Astrocyte (in vitro differentiated cells and primary cell): ENCODE data around the gene SMAD4. TPM values are rescaled to one million over a fixed set of nuclear protein-coding genes. Genes with fewer than 3 reads are reported as not detected.
"Not testable (repeated sequence)": the region's sequence is repeated elsewhere in the genome, so short reads cannot be mapped to it uniquely, and the experiment has no call there.

ENCODE experiments used
- DNase-seq: peaks from one replicate; pipeline ENCODE4 v3.0.0-alpha.2; 2010; ENCODE audit warnings: low read depth
- FAIRE-seq: peaks from 2 replicates; lab custom pipeline; 2011; peaks lifted over from hg19 to GRCh38; lab: Jason Lieb, UNC
- H2AFZ ChIP-seq: 2 replicates; pipeline ENCODE4 v1.6.0; 2012; ENCODE audit warnings: low read depth, low read length, inconsistent platforms
- H3K27ac ChIP-seq: 2 replicates; pipeline ENCODE4 v1.5.1; 2011; ENCODE audit warnings: low read depth, low read length, inconsistent platforms
- H3K27me3 ChIP-seq: 2 replicates; pipeline ENCODE4 v1.6.0; 2011; ENCODE audit warnings: low read length, inconsistent platforms; ENCODE audit not compliant: insufficient read depth
- H3K36me3 ChIP-seq: 2 replicates; pipeline ENCODE4 v1.5.1; 2011; ENCODE audit warnings: low read length, inconsistent platforms; ENCODE audit not compliant: insufficient read depth
- H3K4me1 ChIP-seq: 2 replicates; pipeline ENCODE4 v1.5.1; 2011; ENCODE audit warnings: low read length, inconsistent platforms; ENCODE audit not compliant: insufficient read depth
- H3K4me2 ChIP-seq: 2 replicates; pipeline ENCODE4 v1.6.0; 2012; ENCODE audit warnings: low read length, inconsistent platforms
- H3K4me3 ChIP-seq: 2 replicates; pipeline ENCODE4 v1.5.1; 2011; ENCODE audit warnings: low read depth, mild to moderate bottlenecking, low read length, inconsistent platforms; ENCODE audit not compliant: insufficient read depth
- H3K79me2 ChIP-seq: 2 replicates; pipeline ENCODE4 v1.6.0; 2012; ENCODE audit warnings: mild to moderate bottlenecking, low read length, inconsistent platforms; ENCODE audit not compliant: insufficient read depth
- H3K9ac ChIP-seq: 2 replicates; pipeline ENCODE4 v1.6.0; 2012; ENCODE audit warnings: mild to moderate bottlenecking, low read length, inconsistent platforms
- H3K9me3 ChIP-seq: 2 replicates; pipeline ENCODE4 v1.5.1; 2012; ENCODE audit warnings: low read depth, mild to moderate bottlenecking, low read length, inconsistent platforms; ENCODE audit not compliant: insufficient read depth
- H4K20me1 ChIP-seq: 2 replicates; pipeline ENCODE4 v1.6.0; 2012; ENCODE audit warnings: low read length, inconsistent platforms; ENCODE audit not compliant: insufficient read depth
- H3K27ac Mint-ChIP-seq: one replicate; pipeline ENCODE4 v1.8.0; 2021; ENCODE audit warnings: mild to moderate bottlenecking, mixed read lengths; ENCODE audit not compliant: unreplicated experiment
- H3K27me3 Mint-ChIP-seq: one replicate; pipeline ENCODE4 v1.8.0; 2021; ENCODE audit warnings: low read depth, mixed read lengths; ENCODE audit not compliant: unreplicated experiment
- H3K36me3 Mint-ChIP-seq: one replicate; pipeline ENCODE4 v1.8.0; 2021; ENCODE audit warnings: low read depth, mixed read lengths; ENCODE audit not compliant: unreplicated experiment
- H3K4me1 Mint-ChIP-seq: one replicate; pipeline ENCODE4 v1.8.0; 2021; ENCODE audit warnings: low read depth, mixed read lengths; ENCODE audit not compliant: unreplicated experiment
- H3K4me3 Mint-ChIP-seq: one replicate; pipeline ENCODE4 v1.8.0; 2021; ENCODE audit warnings: mild to moderate bottlenecking, moderate library complexity, mixed read lengths; ENCODE audit not compliant: unreplicated experiment
- H3K9me3 Mint-ChIP-seq: one replicate; pipeline ENCODE4 v1.8.0; 2021; ENCODE audit warnings: mild to moderate bottlenecking, mixed read lengths; ENCODE audit not compliant: unreplicated experiment
- CTCF ChIP-seq: IDR thresholded peaks from 2 replicates; pipeline ENCODE4 v1.5.1; 2011; ENCODE audit warnings: low read depth, mild to moderate bottlenecking, inconsistent platforms, low read length, moderate library complexity; ENCODE audit not compliant: insufficient read depth
- EZH2 ChIP-seq: IDR thresholded peaks from 2 replicates; pipeline ENCODE4 v1.6.1; 2012; ENCODE audit warnings: mild to moderate bottlenecking, low read length, inconsistent platforms; ENCODE audit not compliant: insufficient read depth
- total RNA-seq: library from RNA; stranded (reverse); gene quantifications from 2 replicates; pipeline ENCODE4 v1.2.1, GENCODE V29; 2021

Gene SMAD4
- total RNA-seq, 1 donor from 2014 or later = 87.7 TPM

GRCh38 chr18:50994031-50994430 lies 36.0 kb upstream of the SMAD4 start:
- no peak for DNase-seq
- no peak for FAIRE-seq
- Histone ChIP-seq H3K4me3 (no peak overlapping the region), H3K27ac (no peak overlapping the region), H3K9me3 (no peaks in the 10 kb centered on the region), H3K9ac (no peak overlapping the region), H3K4me2 (no peak overlapping the region), H3K27me3 (no peaks in the 10 kb centered on the region), H3K79me2 (no peaks in the 10 kb centered on the region), H4K20me1 (no peaks in the 10 kb centered on the region), H2AFZ (no peak overlapping the region), H3K4me1 (no peaks in the 10 kb centered on the region), H3K36me3 (no peaks in the 10 kb centered on the region)
- Mint-ChIP-seq H3K4me1 (peaks cover 7% of the 10 kb centered on the region), H3K9me3 (peaks cover 2% of the 10 kb centered on the region), H3K27ac (no peak overlapping the region), H3K36me3 (no peaks in the 10 kb centered on the region), H3K27me3 (no peaks in the 10 kb centered on the region), H3K4me3 (no peak overlapping the region)
- TF ChIP-seq EZH2 (no peak), CTCF (no peak)

GRCh38 chr18:51003174-51003573 lies 26.8 kb upstream of the SMAD4 start:
- H3K9me3 Mint-ChIP-seq, H3K79me2 ChIP-seq, H3K4me3 Mint-ChIP-seq: not testable (repeated sequence)

GRCh38 chr18:51006061-51006818 lies 23.8 kb upstream of the SMAD4 start:
- no peak overlapping the region for H2AFZ ChIP-seq
- no peak overlapping the region for H3K27ac Mint-ChIP-seq

More at GRCh38 chr18:51003174-51003573, 26.8 kb upstream of the SMAD4 start:
- not testable (repeated sequence) for H3K4me3 ChIP-seq, H3K4me1 ChIP-seq, H3K9me3 ChIP-seq, H3K27me3 Mint-ChIP-seq, H3K27ac ChIP-seq, H3K27ac Mint-ChIP-seq, H3K4me1 Mint-ChIP-seq, H3K27me3 ChIP-seq, H3K36me3 Mint-ChIP-seq, H3K4me2 ChIP-seq, H3K9ac ChIP-seq, H4K20me1 ChIP-seq, H3K36me3 ChIP-seq, FAIRE-seq, H2AFZ ChIP-seq, DNase-seq

More at GRCh38 chr18:51006061-51006818, 23.8 kb upstream of the SMAD4 start:
- no peak for TF ChIP-seq CTCF
- no peak for TF ChIP-seq EZH2
- Mint-ChIP-seq H3K27me3 (peaks cover 2% of the 10 kb centered on the region), H3K9me3 (peaks cover 8% of the 10 kb centered on the region), H3K36me3 (no peaks in the 10 kb centered on the region), H3K4me1 (peaks cover 2% of the 10 kb centered on the region), H3K4me3 (no peak overlapping the region)
- no peak overlapping the region for H3K9ac ChIP-seq
- DNase-seq (no peak), FAIRE-seq (no peak)
- H3K27ac ChIP-seq = no peak overlapping the region
- no peak overlapping the region for H3K4me2 ChIP-seq
- no peaks in the 10 kb centered on the region for H3K27me3 ChIP-seq
- no peaks in the 10 kb centered on the region for H3K9me3 ChIP-seq
- H3K4me3 ChIP-seq = no peak overlapping the region
- H3K36me3 ChIP-seq = no peaks in the 10 kb centered on the region
- no peaks in the 10 kb centered on the region for H3K79me2 ChIP-seq
- peaks cover 4% of the 10 kb centered on the region for H3K4me1 ChIP-seq
- no peaks in the 10 kb centered on the region for H4K20me1 ChIP-seq
